AG04450 (cell line): Measurements from ENCODE around the gene VWA1. TPM values are rescaled to one million over a fixed set of nuclear protein-coding genes. Genes with fewer than 3 reads are reported as not detected.

Source experiments
- CTCF ChIA-PET: fragments of 300-600, 350-600 bp; formaldehyde crosslinking; extraction: SDS; loops from one replicate; lab custom pipeline; 2022; ENCODE audit warnings: antibody characterized with exemption, inconsistent platforms; lab: Charles Lee
- POLR2A ChIA-PET: fragments of 350-600 bp; formaldehyde crosslinking; extraction: SDS; loops from one replicate; lab custom pipeline; 2021; ENCODE audit warnings: antibody characterized with exemption, inconsistent platforms; lab: Yijun Ruan, JAX
- DNase-seq: peaks from one replicate; pipeline ENCODE4 v3.0.0-alpha.2; 2011; ENCODE audit warnings: low read depth, low spot score
- H3K27ac ChIP-seq: one replicate; pipeline ENCODE4 v1.5.1; 2012; ENCODE audit warnings: low read depth, low read length, control low read depth
- H3K27me3 ChIP-seq: one replicate; pipeline ENCODE4 v1.6.0; 2012; ENCODE audit warnings: low read length; ENCODE audit not compliant: control insufficient read depth, insufficient read depth
- H3K4me3 ChIP-seq: 2 replicates; pipeline ENCODE4 v1.5.1; 2011; ENCODE audit warnings: mild to moderate bottlenecking, low read depth, low read length, control low read depth
- H3K9me3 ChIP-seq: 2 replicates; pipeline ENCODE4 v1.5.1; 2012; ENCODE audit warnings: low read length; ENCODE audit not compliant: control insufficient read depth, insufficient read depth
- CTCF ChIP-seq: IDR thresholded peaks from 2 replicates; pipeline ENCODE4 v1.5.1; 2011; ENCODE audit warnings: low read depth, low read length, control low read depth, inconsistent platforms
- polyA plus RNA-seq: library from polyadenylated mRNA; depleted of rRNA; stranded (reverse); fragments of >200 nt; gene quantifications from 2 replicates; pipeline ENCODE4 v1.2.3, GENCODE V29; 2011

Gene VWA1
- polyA plus RNA-seq, 1 experiment: 3.9 TPM

GRCh38 chr1:1425753-1426495, 9.6 kb upstream of the VWA1 start:
- DNase-seq: no peak
- H3K9me3 ChIP-seq: peaks cover 3% of the 10 kb centered on the region; the same call in 1 of the 2 replicates
- CTCF ChIA-PET: no interaction called here
- H3K27ac ChIP-seq: no peak overlapping the region
- no peaks in the 10 kb centered on the region for H3K27me3 ChIP-seq
- TF ChIP-seq CTCF: no peak
- H3K4me3 ChIP-seq: no peak overlapping the region
- POLR2A ChIA-PET: no interaction called here

- peaks cover 3% of the 10 kb centered on the region; the same call in 1 of the 2 replicates for H3K9me3 ChIP-seq
- TF ChIP-seq CTCF: no peak
- H3K4me3 ChIP-seq: no peak overlapping the region
- ChIA-PET POLR2A (no interaction called here), CTCF (no interaction called here)
- no peaks in the 10 kb centered on the region for H3K27me3 ChIP-seq
- no peak for DNase-seq
- no peak overlapping the region for H3K27ac ChIP-seq
Measured at GRCh38 chr1:1426496-1427105, 8.9 kb upstream of the VWA1 start.

- Histone ChIP-seq H3K27ac (no peak overlapping the region), H3K4me3 (peak overlapping the region; percentile 47), H3K9me3 (peaks cover 3% of the 10 kb centered on the region; the same call in 1 of the 2 replicates), H3K27me3 (no peaks in the 10 kb centered on the region)
- DNase-seq: no peak
- no peak for TF ChIP-seq CTCF
- POLR2A ChIA-PET: interaction anchor here (1.6 kb wide), 1 partner anchor 20 kb away, joined by 4 read pairs; no protein-coding TSS in a partner anchor
- CTCF ChIA-PET: no interaction called here
Measured at GRCh38 chr1:1427106-1427819, 8.2 kb upstream of the VWA1 start.

- POLR2A ChIA-PET: interaction anchor here (1.6 kb wide), 1 partner anchor 20 kb away, joined by 4 read pairs; no protein-coding TSS in a partner anchor
- peak overlapping the region; percentile 47 for H3K4me3 ChIP-seq
Measured at GRCh38 chr1:1427820-1428148, 7.7 kb upstream of the VWA1 start.

More at GRCh38 chr1:1427820-1428148, 7.7 kb upstream of the VWA1 start:
- CTCF ChIA-PET: no interaction called here
- no peak for TF ChIP-seq CTCF
- H3K27me3 ChIP-seq: no peaks in the 10 kb centered on the region
- peaks cover 3% of the 10 kb centered on the region; the same call in 1 of the 2 replicates for H3K9me3 ChIP-seq
- DNase-seq: no peak
- H3K27ac ChIP-seq: no peak overlapping the region
